ENCODE results near the gene ABAT. TPM values are rescaled to one million over a fixed set of nuclear protein-coding genes. Genes with fewer than 3 reads are reported as not detected.

The ABAT gene
- total and polyA plus RNA-seq, 2 experiments from 2014 or later = 4.7 to 8.0 TPM

DNA sequence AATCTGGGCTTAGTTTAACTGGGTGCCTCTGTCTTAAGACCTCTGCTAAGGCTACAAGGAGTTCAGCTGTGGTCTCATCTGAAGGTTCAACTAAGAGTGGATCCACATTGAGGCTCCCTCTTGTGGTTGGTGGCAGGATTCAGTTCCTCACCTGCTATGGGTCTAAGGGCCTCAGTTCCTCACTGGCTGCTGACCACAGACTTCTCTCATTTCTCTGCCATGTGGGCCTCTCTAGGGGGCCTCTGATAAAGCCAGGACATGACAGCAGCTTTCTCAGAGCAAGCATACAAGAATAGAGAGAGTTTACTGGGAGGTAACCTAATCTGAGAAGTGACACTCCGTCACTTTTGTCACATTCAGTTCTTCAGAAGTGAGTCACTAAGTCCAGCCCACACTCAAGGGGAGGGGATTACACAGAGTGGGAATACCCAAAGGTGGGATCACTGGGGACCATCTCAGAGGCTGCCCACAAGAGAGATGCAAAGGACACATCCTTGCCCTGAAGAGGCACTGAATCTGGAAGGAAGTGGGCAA, 19.2 kb upstream of the ABAT start:
- Histone ChIP-seq H3F3A (ENCODE audit: insufficient read depth) (no peaks in the 10 kb centered on the region), H2AFZ (no peak overlapping the region), H3K36me3 (ENCODE audit: low read depth) (no peaks in the 10 kb centered on the region), H3K4me3 (no peak overlapping the region), H3K9me2 (ENCODE audit: insufficient read depth) (no peaks in the 10 kb centered on the region), H3K9ac (no peak overlapping the region), H3K4me1 (ENCODE audit: insufficient read depth) (no peaks in the 10 kb centered on the region), H3K9me3 (ENCODE audit: low read depth) (no peaks in the 10 kb centered on the region), H3K4me2 (ENCODE audit: unreplicated experiment) (no peak overlapping the region), H3K27me3 (replicated peaks; ENCODE audit: insufficient read depth) (no peaks in the 10 kb centered on the region), H4K20me1 (ENCODE audit: insufficient read depth) (no peaks in the 10 kb centered on the region), H3K27ac (no peak overlapping the region), H3K79me2 (ENCODE audit: insufficient read depth) (no peaks in the 10 kb centered on the region)
- WGBS, 2 experiments (ENCODE audit: low coverage in 1 of 2, low lambda C conversion rate in 2 of 2, missing lambda C conversion rate in 2 of 2) = 91 to 100% methylated on average over 1 of the region's 1 CpG
- DNase-seq = peak; percentile 48
- in situ Hi-C loops (cut with MboI) = loop anchor here (10.0 kb wide), 1 partner anchor 230 kb away; the partner anchor contains the start of gene LITAFD
- TF ChIP-seq EZH2phosphoT487 (IDR thresholded peaks at IDR 0.05; ENCODE audit: insufficient read depth, low read depth) = no peak
- TF ChIP-seq EZH2 (IDR thresholded peaks at IDR 0.05; ENCODE audit: insufficient read depth, poor library complexity, severe bottlenecking) = no peak

DNA sequence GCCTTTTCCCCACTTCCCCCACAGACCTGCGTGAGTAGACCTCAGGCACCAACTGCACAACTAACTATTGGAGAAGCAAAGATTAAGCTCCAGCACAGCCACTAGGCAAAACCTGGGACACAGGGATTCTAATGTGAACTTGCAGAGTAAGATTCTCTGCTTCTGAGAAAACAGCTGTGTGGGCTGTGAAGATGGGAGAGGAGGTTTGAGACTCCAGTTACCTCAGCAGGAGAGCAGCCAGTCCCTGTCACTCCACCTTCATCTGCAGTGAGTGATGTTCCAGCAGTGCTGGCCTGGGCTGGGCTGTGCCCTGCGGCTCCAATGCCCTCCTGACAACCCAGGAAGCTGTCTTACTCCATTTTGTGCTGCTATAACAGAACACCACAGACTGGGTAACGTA, 18.0 kb upstream of the ABAT start:
- Histone ChIP-seq H3K4me3 (no peak overlapping the region), H3F3A (ENCODE audit: insufficient read depth) (no peaks in the 10 kb centered on the region), H3K9me2 (ENCODE audit: insufficient read depth) (no peaks in the 10 kb centered on the region), H3K4me2 (ENCODE audit: unreplicated experiment) (no peak overlapping the region), H3K27ac (no peak overlapping the region), H3K9me3 (ENCODE audit: low read depth) (no peaks in the 10 kb centered on the region), H3K36me3 (ENCODE audit: low read depth) (no peaks in the 10 kb centered on the region), H3K9ac (no peak overlapping the region), H2AFZ (no peak overlapping the region), H4K20me1 (ENCODE audit: insufficient read depth) (no peaks in the 10 kb centered on the region), H3K79me2 (ENCODE audit: insufficient read depth) (no peaks in the 10 kb centered on the region), H3K4me1 (ENCODE audit: insufficient read depth) (no peaks in the 10 kb centered on the region), H3K27me3 (replicated peaks; ENCODE audit: insufficient read depth) (no peaks in the 10 kb centered on the region)
- in situ Hi-C loops (cut with MboI) = loop anchor here (10.0 kb wide), 1 partner anchor 228 kb away; the partner anchor contains the start of gene LITAFD
- TF ChIP-seq EZH2 (IDR thresholded peaks at IDR 0.05; ENCODE audit: insufficient read depth, poor library complexity, severe bottlenecking) = no peak
- no peak for TF ChIP-seq EZH2phosphoT487 (IDR thresholded peaks at IDR 0.05; ENCODE audit: insufficient read depth, low read depth)
- 23 to 31% methylated on average over 3 of the region's 3 CpGs for WGBS, 2 experiments (ENCODE audit: low coverage in 1 of 2, low lambda C conversion rate in 2 of 2, missing lambda C conversion rate in 2 of 2)
- no peak for DNase-seq

DNA sequence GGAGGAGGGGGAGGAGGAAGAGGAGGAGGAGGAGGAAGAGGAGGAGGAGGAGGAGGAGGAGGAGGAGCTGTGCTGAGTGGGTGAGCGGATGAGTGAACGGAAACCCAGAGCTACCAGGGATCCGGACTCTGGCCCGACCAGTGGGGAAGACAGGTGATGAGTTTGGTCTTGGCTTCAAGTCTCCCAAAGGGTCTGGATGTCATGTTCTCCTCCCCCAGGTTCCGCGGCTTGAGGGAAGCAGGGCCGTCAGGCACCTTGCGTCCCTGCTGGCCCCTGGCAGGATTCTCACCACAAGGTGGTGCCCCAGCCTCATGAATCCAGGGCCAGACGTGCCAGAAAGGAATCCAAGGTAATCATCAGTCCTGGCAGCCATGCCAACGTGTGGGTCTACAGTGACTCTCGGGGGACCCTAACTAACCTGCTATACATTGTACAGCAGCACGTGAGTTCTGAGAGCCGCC, 13.5 kb upstream of the ABAT start:
- H3K4me2 ChIP-seq (ENCODE audit: unreplicated experiment) = no peak overlapping the region

DNA sequence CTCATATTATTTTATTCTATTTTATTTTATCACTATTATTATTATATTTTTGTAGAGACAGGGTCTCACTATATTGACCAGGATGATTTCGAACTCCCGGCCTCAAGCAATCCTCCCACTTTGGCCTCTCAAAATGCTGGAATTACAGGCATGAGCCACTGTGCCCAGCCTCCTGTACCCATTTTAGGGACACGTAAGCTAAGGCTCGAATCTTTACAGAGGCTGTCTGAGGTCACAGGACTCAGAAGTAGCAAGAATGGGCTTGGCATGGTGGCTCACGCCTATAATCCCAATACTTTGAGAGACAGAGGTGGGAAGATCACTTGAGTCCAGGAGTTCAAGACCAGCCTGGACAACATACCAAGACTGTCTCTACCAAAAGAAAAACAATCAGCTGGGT, 12.7 kb upstream of the ABAT start:
- Histone ChIP-seq H2AFZ (no peak overlapping the region), H3K9ac (no peak overlapping the region), H3K9me3 (ENCODE audit: low read depth) (no peaks in the 10 kb centered on the region), H3F3A (ENCODE audit: insufficient read depth) (no peaks in the 10 kb centered on the region), H3K79me2 (ENCODE audit: insufficient read depth) (no peaks in the 10 kb centered on the region), H3K36me3 (ENCODE audit: low read depth) (no peaks in the 10 kb centered on the region), H3K27me3 (replicated peaks; ENCODE audit: insufficient read depth) (no peaks in the 10 kb centered on the region), H3K27ac (no peak overlapping the region), H4K20me1 (ENCODE audit: insufficient read depth) (no peaks in the 10 kb centered on the region), H3K4me2 (ENCODE audit: unreplicated experiment) (no peak overlapping the region), H3K4me1 (ENCODE audit: insufficient read depth) (no peaks in the 10 kb centered on the region), H3K9me2 (ENCODE audit: insufficient read depth) (no peaks in the 10 kb centered on the region), H3K4me3 (no peak overlapping the region)
- no peak for DNase-seq
- no peak for TF ChIP-seq EZH2 (IDR thresholded peaks at IDR 0.05; ENCODE audit: insufficient read depth, poor library complexity, severe bottlenecking)
- no peak for TF ChIP-seq EZH2phosphoT487 (IDR thresholded peaks at IDR 0.05; ENCODE audit: insufficient read depth, low read depth)
- 55 to 60% methylated on average over 5 of the region's 5 CpGs for WGBS, 2 experiments (ENCODE audit: low coverage in 1 of 2, low lambda C conversion rate in 2 of 2, missing lambda C conversion rate in 2 of 2)
- in situ Hi-C loops (cut with MboI) = no loop called here

More for the DNA sequence above, 13.5 kb upstream of the ABAT start:
- Histone ChIP-seq H2AFZ (no peak overlapping the region), H3K9ac (no peak overlapping the region), H3K9me2 (ENCODE audit: insufficient read depth) (no peaks in the 10 kb centered on the region), H3K4me1 (ENCODE audit: insufficient read depth) (no peaks in the 10 kb centered on the region), H3K27me3 (replicated peaks; ENCODE audit: insufficient read depth) (no peaks in the 10 kb centered on the region), H4K20me1 (ENCODE audit: insufficient read depth) (no peaks in the 10 kb centered on the region), H3K4me3 (peak overlapping the region; percentile 43; the same call in 1 of the 2 replicates), H3K9me3 (ENCODE audit: low read depth) (no peaks in the 10 kb centered on the region), H3K36me3 (ENCODE audit: low read depth) (no peaks in the 10 kb centered on the region), H3K79me2 (ENCODE audit: insufficient read depth) (no peaks in the 10 kb centered on the region), H3K27ac (no peak overlapping the region), H3F3A (ENCODE audit: insufficient read depth) (no peaks in the 10 kb centered on the region)
- TF ChIP-seq EZH2 (IDR thresholded peaks at IDR 0.05; ENCODE audit: insufficient read depth, poor library complexity, severe bottlenecking) (no peak), EZH2phosphoT487 (IDR thresholded peaks at IDR 0.05; ENCODE audit: insufficient read depth, low read depth) (no peak)
- DNase-seq = peak; percentile 82
- WGBS, 2 experiments (ENCODE audit: low coverage in 1 of 2, low lambda C conversion rate in 2 of 2, missing lambda C conversion rate in 2 of 2) = 6 to 7% methylated on average over 8 to 13 of the region's 13 CpGs
- in situ Hi-C loops (cut with MboI) = no loop called here
